Stimulated activated CD8-positive, alpha-beta memory T cell treated with anti-CD3 and anti-CD28 coated beads, Interleukin-15, amount 100 ng/mL, for 1 hour (primary cell): ENCODE measurements around the gene MED28.

Experiments used
- DNase-seq: peaks from one replicate; pipeline ENCODE4 v3.0.0-alpha.2; 2020; ENCODE audit warnings: low read depth

Gene MED28

GRCh38 chr4:17667253-17667652 lies 52.8 kb downstream of the MED28 start:
- no peak for DNase-seq

GRCh38 chr4:17667653-17668201 lies 53.3 kb downstream of the MED28 start:
- no peak for DNase-seq

GRCh38 chr4:17670423-17670822 lies 56.0 kb downstream of the MED28 start:
- DNase-seq, result no peak

GRCh38 chr4:17680559-17681280 lies 66.3 kb downstream of the MED28 start:
- DNase-seq, result no peak

GRCh38 chr4:17681281-17682221 lies 67.1 kb downstream of the MED28 start:
- DNase-seq, result no peak

- DNase-seq, result no peak
These were observed 67.8 kb downstream of the MED28 start for GRCh38 chr4:17682222-17682566.
